Stimulated activated naive CD8-positive, alpha-beta T cell treated with anti-CD3 and anti-CD28 coated beads, Interleukin-15, Interleukin-2, amounts not matched to agents 100 U/mL and 50 U/mL, for 24 hours (primary cell): Measurements from ENCODE around the gene BACE2.

Experiments used
- ATAC-seq: fragments of 150-1000 bp; cut with Tn5 transposase; one replicate; pipeline ENCODE4 v1.10.0; 2021
- DNase-seq: peaks from one replicate; pipeline ENCODE4 v3.0.0; 2021

The BACE2 gene

DNA sequence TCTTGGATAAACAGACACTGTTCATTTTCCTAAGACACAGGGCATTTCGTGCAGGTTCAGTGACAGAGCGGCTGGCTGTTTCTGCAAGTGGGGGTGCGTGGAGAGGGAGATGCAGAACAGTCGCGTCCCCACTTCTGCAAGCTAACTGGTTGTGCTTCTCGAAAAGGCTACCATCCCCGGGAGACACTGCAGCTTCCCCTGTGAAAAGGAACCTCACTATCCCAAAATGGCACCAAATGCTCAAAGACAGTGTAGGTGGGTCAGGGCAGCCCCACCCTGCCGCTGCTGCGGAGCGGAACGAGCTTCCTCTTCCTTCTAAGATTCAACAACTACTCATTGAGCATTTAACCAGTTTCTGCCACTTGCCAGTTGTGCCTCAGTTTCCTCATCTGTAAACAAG, 19.2 kb upstream of the BACE2 start:
- ATAC-seq, result no peak

DNA sequence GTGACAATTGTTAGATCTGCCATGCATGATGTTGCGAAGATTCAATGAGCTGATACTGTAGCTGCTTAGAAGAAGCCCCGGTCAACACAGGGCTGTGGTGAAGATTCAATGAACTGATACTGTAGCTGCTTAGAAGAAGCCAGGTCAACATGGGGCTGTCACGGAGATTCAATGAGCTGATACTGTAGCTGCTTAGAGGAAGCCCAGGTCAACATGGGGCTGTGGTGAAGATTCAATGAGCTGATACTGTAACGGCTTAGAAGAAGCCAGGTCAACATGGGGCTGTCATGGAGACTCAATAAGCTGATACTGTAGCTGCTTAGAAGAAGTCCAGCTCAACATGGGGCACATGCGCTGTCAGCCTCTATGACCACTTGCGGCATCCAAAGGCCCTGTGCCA, 18.8 kb upstream of the BACE2 start:
- no peak for ATAC-seq

More for the DNA sequence above, 19.2 kb upstream of the BACE2 start:
- DNase-seq, result no peak

DNA sequence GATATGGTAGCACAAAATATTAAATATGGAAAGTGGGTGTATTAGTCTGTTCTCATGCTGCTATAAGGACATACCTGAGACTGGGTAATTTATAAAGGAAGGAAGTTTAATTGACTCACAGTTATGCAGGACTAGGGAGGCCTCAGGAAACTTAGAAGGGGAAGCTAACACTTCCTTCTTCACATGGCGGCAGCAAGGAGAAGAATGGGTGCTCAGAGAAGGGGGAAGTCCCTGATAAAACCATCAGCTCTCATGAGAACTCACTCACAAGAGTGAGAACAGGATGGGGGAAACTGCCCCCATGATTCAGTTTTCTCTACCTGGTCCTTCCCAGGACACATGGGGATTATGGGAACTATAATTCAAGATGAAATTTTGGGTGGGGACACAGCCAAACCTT, 15.8 kb upstream of the BACE2 start:
- DNase-seq, result no peak
- no peak for ATAC-seq

More for the DNA sequence above, 18.8 kb upstream of the BACE2 start:
- no peak for DNase-seq

DNA sequence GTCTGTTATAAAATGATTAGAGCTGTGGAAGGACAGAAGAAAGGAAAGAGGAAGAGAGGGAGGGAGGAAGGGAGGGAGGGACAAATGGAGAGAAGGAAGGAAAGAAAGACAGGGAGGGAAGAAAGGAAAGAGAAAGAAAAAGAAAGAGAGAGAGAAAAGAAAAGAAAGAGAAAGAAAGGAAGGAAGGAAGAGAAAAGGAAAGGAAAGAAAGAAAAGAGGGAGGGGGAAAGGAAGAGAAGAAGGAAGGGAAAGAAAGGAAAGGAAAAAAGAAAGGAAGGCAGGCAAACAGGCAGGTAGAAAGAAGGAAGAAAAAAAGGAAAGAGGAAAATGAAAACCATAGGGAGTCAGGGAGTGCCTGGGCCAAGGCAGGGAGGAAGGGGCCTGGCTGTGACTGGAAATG, 14.5 kb upstream of the BACE2 start:
- no peak for DNase-seq
- no peak for ATAC-seq

DNA sequence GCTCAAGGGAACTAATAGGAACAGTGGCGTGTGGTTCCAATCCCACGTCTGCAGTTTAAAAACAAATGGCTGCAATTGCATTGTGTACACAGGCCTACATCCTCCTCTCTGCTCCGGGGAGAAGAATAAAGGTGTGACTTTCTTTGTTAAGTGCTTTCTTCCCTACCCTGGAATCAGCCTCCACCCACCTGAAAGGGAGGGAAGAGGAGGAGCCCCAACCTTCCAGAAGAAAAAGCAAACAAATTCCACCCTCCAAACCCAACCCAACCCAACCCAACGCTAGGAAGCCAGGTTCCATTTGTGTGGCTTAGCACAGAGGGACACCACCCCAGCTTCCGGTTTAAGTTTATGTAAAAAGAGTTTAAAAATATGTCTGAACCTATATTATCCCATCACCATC, 11.8 kb upstream of the BACE2 start:
- ATAC-seq, result no peak

DNA sequence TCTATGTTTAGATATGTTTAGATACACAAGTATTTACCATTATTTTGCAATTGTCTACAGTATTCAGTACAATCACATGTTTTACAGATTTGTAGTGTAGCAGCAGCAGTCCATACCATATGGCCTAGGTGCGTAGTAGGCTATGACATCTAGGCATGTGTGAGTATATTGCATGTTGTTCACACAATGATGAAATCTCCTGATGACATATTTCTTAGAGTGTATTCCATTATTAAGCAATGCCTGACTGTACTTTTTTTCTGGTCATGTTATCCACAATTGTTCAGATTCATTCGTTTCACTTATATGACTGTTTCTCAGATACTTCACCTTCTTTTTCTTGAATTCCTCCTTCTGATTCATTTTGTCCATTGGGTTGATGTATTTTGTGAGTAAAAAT, 9.9 kb upstream of the BACE2 start:
- DNase-seq, result no peak
- no peak for ATAC-seq

More for the DNA sequence above, 11.8 kb upstream of the BACE2 start:
- no peak for DNase-seq

DNA sequence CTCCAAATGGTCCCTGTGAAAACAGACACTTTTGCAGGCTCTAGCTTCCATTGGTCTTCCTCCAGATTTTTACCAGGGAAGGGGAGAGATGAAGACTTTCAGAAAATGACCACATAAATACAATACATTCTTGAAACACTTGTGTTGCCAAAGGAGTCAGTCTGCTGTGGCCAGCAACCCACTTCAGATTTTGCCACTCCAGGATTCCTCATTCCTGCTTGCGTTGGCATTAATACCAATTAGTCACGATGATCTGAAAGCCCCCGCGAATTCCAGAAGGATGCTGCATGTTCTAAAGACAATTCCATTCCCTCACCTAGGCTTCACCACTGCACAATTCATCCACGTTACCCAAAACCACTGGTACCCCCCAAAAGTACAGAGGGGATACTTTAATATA, 7.9 kb upstream of the BACE2 start:
- ATAC-seq (no peak), DNase-seq (no peak)

DNA sequence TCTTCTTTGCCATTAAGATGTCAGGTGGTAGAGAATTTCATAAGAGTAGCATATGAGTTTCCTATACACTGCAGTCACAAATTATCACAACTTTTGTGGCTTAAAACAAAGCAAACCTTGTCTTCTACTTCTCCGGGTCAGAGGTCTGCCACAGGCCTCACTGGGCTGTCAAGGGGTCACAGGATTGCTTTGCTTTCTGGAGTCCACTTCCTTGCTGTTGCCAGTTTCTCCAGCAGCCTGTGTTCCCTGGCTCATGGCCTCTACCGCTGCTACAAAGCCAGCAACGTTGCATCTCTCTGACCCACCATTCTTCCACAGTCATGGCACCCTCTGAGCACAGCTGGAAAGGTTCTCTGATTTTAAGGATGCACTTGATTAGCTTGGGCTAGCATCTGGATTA, 6.5 kb upstream of the BACE2 start:
- no peak for ATAC-seq
- no peak for DNase-seq

DNA sequence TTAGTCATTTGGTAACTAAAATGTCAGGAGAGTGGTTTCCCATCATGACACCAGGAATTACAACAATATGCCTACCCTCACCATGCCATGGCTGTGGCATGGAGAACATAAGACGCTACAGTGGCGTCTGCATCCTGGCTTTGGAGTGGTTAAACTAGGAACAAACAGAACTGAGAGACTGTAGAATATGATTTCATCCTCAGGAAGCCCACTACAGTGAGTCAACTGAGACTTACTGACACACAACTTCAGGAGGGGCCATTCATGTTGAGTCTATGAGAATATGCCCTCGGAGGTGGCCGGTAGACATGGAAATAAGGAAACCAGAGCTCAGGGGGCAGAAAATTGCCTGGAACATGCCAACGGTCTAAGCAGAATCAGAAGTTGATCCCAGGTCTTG, 5.9 kb upstream of the BACE2 start:
- ATAC-seq, result no peak
- DNase-seq, result no peak

DNA sequence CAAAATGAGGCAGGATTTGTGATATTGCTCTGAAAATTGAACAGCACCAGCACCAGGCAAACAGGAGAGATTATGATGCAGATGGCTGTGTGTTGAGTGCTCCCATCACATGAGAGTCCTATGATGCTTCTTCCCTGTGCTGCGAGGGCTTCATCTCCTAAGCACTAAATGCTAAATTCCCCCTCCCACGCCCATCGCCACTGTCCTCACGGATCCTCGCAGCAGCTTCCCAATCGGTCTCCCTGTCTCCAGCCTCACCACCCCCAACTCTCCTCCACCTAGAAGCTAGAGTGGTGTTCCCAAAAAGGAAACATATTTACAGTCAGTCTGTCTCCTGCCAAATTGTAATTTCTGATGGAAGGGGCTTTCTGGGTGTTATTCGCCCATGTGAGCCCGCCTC, 4.9 kb upstream of the BACE2 start:
- ATAC-seq (no peak), DNase-seq (no peak)

DNA sequence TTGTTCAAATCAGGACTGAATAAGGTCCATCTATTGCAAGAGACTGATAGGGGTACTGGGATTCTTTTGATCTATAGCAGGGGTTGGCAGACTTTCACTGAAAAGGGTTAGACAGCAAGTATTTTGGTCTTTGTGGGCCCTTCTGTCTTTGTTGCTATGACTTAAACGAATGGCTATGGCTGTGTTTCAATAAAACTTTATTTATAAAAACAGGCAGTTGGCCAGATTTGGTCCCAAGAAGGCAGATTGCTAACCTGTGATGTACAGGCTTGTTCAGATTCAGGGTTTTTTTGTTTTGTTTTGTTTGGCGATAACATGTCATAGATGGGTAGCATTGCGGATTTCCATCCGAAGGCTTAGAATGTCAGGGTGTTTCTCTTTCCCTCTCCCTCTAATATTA, 3.9 kb upstream of the BACE2 start:
- no peak for ATAC-seq
- DNase-seq, result no peak

DNA sequence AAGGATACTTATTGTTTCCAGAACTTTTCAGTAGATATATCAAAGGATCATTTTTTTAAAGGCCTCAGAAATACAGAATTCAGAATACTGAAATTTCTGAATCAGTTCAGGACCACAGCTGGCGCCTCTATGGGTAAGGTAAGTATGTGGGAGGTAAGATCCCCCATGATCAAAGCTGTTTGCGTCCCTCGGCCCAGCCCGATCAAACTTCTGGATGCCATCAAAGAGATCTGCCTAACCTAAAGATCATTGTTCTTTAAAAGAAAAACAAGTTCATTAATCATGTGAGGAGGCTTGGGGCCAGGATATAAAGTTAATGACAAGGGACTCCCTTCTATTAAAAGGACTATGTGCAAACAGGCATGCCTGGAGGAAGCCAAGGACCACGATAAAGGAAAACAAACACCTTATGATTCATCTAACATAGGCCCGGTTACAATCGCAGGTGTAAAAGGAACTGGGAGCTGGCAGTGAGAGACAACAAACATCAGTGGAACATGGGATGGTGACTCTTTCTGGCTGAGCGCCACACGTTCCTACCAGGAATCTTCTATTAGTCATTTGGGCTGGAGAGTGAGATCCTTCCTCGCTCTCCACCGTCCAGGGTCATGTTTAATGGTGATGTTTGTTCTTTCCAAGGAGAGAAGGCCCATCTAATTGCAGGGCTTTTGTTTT, 2.8 kb upstream of the BACE2 start:
- DNase-seq, result no peak
- ATAC-seq, result no peak

DNA sequence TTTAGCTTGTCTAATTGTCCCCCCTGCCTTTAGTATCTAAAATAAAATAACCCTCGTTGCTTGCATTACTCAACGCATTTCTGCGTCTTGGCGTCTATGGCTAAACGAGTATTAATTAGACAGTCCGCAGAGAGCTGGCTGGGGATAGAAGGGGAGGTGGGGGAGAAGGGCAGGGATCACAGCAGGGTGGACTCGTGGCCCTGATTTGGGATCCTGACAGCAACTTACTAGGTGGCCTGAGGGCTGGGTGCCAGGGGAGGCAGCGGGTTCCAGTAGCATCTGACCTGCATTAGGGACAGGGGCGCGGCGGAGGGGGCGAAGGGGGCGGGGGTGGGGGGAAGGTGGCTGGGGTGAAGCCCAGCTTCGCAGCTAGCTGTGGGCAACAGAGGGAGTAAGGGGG, 1.1 kb upstream of the BACE2 start:
- DNase-seq (no peak), ATAC-seq (no peak)

DNA sequence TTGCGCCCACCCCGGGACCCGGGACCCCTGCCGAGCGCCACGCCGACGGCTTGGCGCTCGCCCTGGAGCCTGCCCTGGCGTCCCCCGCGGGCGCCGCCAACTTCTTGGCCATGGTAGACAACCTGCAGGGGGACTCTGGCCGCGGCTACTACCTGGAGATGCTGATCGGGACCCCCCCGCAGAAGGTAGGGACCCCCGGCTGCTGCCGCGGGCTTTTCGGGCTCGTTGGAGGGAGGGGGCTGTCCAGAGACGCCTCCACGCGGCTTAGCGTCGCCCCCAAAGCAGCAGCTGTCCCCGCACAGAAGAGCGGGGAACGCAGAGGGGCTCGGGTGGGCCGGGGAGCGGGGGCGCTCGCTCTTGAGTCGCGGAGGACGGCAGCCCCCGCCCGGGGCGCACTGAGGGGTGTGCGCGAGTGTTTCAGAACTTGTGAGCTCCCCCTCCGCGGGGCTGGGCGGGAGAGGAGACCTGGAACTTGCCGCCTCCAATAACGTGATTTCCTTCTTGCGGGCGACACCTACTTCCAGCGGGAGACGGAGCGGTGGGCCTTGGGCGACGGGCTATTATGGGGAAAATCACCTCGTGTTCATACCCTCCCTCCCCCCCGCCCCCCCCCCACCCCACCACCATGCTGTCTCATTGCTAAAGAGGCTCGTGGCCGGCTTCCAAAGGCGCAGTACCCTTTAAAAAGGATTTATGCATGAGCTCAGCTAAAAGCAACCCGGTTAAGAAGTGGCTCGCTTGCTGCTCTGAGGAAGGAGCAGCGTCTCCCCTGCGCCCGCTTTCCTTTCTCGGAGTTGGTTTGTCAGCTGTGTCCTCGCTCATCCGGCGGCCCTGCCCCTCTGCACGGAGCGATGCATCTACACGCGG, 664 bp downstream of the BACE2 start:
- DNase-seq (peak; percentile 6), ATAC-seq (peak; percentile 13)

DNA sequence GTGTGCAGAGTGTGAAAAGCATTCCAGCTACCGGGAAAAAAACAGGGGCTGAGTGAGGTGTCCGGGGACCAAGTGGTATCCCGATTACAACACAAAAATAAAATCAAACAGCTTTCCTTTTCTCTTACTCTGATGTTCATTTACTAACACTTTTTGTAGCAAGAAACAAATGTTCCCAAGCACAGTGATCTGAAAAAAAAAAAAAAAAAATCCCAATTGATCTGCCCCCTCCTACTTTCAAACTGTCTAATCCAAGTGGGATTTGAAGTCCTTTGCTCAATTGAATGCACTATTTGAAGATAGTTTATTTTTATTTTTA, 1.3 kb downstream of the BACE2 start:
- no peak for DNase-seq
- ATAC-seq, result no peak

DNA sequence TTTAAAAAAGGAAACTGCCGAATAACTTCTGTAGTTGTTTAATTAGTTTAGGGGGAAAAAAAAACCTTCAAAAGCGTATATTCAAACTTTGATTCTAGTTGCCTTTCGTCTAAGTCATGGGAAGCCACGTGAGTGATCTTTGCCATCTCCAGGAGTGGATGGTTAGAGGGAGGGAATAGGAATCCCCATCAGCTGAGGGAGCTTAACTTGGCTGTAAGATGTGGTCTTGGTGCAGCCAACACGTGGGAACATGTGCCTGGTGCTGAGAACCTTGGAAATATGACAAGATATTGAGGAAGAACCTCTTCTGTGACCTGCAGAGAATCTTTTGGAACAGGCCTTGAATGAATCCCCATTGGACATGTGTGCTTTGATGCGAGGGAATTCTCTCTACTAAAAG, 1.7 kb downstream of the BACE2 start:
- DNase-seq (no peak), ATAC-seq (no peak)

DNA sequence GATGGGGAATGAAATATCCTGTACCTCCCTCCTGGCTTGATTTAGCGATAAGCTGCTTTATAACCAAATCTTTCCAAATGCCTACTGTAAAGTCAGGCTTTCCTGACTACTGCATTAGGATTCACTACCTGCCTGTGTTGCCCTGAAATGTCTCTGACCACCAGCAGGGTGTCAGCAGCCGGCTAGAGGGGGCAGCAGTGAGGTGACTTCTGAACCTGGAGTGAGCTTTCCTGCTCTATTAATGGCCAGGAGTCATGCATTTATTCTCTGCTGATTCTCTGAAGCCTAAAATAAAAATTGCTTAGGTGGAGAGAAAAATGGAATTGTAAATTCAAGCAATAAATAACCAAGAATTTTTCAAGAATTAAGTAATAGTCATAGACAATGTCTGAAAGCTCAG, 2.5 kb downstream of the BACE2 start:
- ATAC-seq, result no peak
- DNase-seq, result peak; percentile 24

DNA sequence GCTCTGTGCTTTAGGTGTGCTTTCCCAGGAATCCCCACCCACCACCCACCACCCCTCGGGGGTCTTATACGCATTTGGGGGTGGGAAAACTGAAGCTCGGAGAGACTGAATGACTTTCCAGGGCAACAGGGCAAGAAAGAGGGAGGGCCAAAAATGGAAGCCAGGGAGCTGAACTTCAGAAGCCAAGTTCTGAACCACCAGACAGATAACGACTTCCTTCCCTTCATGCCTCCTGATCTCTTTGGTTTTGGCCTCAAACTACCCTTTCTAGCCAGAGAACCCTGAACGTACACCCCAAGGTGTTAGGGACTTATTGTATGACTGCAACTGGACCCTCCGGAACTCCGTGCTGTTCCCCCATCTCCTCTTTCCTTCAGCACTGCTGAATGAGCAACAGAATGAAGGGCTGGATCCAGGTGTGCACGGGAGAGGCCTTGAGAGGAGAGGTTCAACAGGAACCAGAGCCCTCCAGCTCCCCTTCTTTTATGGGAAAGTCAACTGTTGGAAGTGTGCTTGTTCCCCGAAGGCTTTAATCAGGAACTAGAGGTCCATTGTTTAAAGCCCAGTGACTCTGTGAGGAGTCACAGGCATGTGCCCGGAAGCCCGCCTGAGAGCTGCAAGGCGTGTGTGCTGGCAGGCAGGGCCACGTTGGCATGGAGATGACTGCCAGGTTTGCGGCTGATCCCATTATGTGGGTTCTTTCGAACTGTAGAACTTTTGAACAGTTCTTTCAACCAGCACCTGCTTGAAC, 3.1 kb downstream of the BACE2 start:
- no peak for DNase-seq
- ATAC-seq, result no peak

DNA sequence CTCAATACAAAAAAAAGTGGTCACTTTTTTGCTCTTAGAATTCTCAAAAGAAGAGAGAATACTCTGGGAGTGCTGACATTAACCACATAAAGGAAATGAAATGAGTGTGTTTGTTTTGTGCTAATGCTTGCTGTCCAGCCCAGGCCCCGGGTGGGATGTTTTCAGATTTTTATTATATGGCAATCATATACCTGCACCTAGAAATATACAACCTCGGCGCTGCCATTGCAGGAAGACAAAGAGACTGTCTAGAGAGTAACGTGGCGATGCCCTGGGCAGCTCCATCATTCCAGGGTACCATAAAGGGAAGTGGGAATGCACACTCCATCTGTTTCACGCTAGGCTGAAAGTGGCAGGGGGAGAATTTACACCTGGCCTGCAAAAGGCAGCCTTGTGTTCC, 7.1 kb downstream of the BACE2 start:
- DNase-seq, result no peak

DNA sequence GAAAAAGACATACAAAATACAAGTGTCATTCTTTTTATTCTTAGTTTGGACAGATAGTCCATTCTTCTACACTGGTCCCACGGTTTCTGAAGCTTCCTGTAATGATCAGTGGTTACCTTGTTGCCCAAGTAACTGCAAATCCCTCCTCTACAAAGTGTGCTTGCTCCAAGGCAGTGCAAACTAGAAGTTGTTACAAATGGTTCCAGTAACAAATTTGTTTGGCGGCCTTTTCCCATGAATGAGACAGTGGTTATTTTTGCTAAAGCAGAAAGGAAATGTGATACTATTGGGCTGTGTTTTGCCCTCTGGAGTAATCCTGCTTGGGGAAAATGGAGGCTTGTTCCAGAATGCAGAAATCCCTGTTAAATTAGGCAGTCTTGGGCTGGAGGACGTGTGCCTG, 8.9 kb downstream of the BACE2 start:
- DNase-seq (no peak), ATAC-seq (no peak)

More for the DNA sequence above, 7.1 kb downstream of the BACE2 start:
- ATAC-seq, result no peak

DNA sequence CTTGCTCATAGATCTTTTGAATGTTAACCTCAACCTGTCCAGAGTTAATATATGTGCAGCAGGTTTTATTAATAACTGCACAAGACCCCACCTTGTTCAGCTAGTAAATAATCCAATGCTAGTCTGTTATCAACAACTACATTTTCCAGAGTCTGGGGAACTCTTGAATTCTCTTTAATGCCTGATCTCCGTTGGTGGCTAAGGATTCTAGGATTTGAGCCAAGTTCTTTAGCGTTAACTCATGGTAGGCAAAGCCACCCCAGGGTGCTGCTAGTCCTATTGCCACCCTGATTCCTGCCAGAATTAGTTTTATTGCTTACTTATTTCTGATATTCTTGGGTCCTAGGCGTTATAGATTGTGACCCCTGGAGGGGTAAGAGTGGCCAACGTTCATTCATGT, 12.8 kb downstream of the BACE2 start:
- no peak for DNase-seq
- no peak for ATAC-seq

DNA sequence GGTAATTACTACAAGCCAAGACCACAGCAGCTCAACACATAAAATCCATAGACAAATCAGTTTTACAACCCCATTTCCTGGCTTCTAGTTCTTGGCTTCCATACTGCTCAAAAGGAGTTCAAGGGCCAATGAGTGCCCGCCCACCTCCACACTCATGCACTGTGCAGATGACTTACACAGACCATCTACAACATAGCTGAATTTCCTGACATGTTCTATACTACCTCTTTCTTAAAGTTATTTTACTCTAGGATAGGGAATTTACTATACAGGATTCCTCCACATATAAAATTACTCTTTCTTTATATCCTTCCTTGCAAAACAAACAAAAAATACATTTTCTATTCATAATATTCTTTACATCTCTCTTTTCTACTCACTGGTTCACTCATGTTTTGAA, 14.6 kb downstream of the BACE2 start:
- ATAC-seq, result no peak
- DNase-seq, result no peak

DNA sequence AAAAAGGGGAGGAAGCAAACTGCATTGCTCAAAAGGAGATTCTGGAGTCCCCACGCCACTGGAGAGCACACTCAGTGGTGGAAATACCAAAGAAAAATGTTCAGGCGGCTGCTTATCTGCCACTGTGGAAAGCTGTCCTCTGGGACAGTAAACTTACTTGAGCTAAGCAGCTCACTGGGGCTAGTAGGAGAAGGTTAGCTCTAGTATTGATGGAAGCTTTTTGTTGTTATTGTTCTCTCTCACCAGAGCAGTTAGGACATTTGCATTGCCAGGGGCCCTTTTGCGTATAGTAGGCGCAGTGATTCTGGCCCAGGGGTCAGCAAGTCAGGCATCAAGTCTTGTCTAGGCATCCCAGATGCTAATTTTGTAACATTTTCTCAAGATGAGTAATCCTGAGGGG, 15.6 kb downstream of the BACE2 start:
- DNase-seq, result no peak
- ATAC-seq, result no peak
